GM23338 (cell line): ENCODE measurements around the gene TBC1D9. TPM values are rescaled to one million over a fixed set of nuclear protein-coding genes. Genes with fewer than 3 reads are reported as not detected.

Source experiments
- ATAC-seq: fragments of 200-7000 bp; cut with Tn5 transposase; 3 replicates; pipeline ENCODE4 v1.9.1; 2020
- DNase-seq: peaks from one replicate; pipeline ENCODE4 v3.0.0-alpha.2; 2015; ENCODE audit warnings: low spot score
- H2AFZ ChIP-seq: fragments of 200-600 bp; sonication (generic); 2 replicates; pipeline ENCODE4 v1.8.0; 2016; ENCODE audit warnings: antibody characterized with exemption, mild to moderate bottlenecking, moderate library complexity
- H3F3A ChIP-seq: fragments of 200-600 bp; sonication (generic); replicated peaks from 2 replicates; pipeline ENCODE4 v1.8.0; 2017; ENCODE audit warnings: antibody characterized with exemption, mixed run types, low read depth
- H3K27ac ChIP-seq: fragments of 200-600 bp; sonication (generic); 2 replicates; pipeline ENCODE4 v1.6.1; 2016; ENCODE audit warnings: low read depth
- H3K27me3 ChIP-seq: fragments of 200-600 bp; sonication (generic); 2 replicates; pipeline ENCODE4 v1.8.0; 2016; ENCODE audit warnings: mild to moderate bottlenecking, mixed run types, moderate library complexity; ENCODE audit not compliant: insufficient read depth
- H3K36me3 ChIP-seq: fragments of 200-600 bp; sonication (generic); 2 replicates; pipeline ENCODE4 v1.8.0; 2016; ENCODE audit warnings: mild to moderate bottlenecking; ENCODE audit not compliant: insufficient read depth
- H3K4me1 ChIP-seq: fragments of 200-600 bp; sonication (generic); 2 replicates; pipeline ENCODE4 v1.8.0; 2016; ENCODE audit warnings: mild to moderate bottlenecking, moderate library complexity; ENCODE audit not compliant: insufficient read depth
- H3K4me2 ChIP-seq: fragments of 200-600 bp; sonication (generic); 2 replicates; pipeline ENCODE4 v1.7.1; 2017; ENCODE audit warnings: mixed run types
- H3K4me3 ChIP-seq: fragments of 200-600 bp; sonication (generic); 2 replicates; pipeline ENCODE4 v1.6.1; 2016; ENCODE audit warnings: mixed run types
- H3K79me2 ChIP-seq: fragments of 200-600 bp; sonication (generic); replicated peaks from 2 replicates; pipeline ENCODE4 v1.8.0; 2017; ENCODE audit warnings: mild to moderate bottlenecking; ENCODE audit not compliant: insufficient read depth
- H3K9me2 ChIP-seq: fragments of 200-600 bp; sonication (generic); 2 replicates; pipeline ENCODE4 v1.8.0; 2017; ENCODE audit not compliant: insufficient read depth
- H4K20me1 ChIP-seq: fragments of 200-600 bp; sonication (generic); replicated peaks from 2 replicates; pipeline ENCODE4 v1.8.0; 2017; ENCODE audit warnings: mild to moderate bottlenecking; ENCODE audit not compliant: insufficient read depth
- H3K27ac Mint-ChIP-seq: 2 replicates; pipeline ENCODE4 v1.8.0; 2020; ENCODE audit warnings: inconsistent platforms, mild to moderate bottlenecking, moderate library complexity, mixed read lengths
- H3K27me3 Mint-ChIP-seq: 3 replicates; pipeline ENCODE4 v1.8.0; 2022; ENCODE audit warnings: low read depth, mild to moderate bottlenecking, moderate library complexity, mixed read lengths, inconsistent platforms; ENCODE audit not compliant: insufficient read depth, poor library complexity
- H3K36me3 Mint-ChIP-seq: 3 replicates; pipeline ENCODE4 v1.8.0; 2021; ENCODE audit warnings: low read depth, mild to moderate bottlenecking, inconsistent platforms, moderate library complexity, mixed read lengths
- H3K4me1 Mint-ChIP-seq: 3 replicates; pipeline ENCODE4 v1.8.0; 2020; ENCODE audit warnings: mild to moderate bottlenecking, inconsistent platforms, mixed read lengths
- H3K4me3 Mint-ChIP-seq: 3 replicates; pipeline ENCODE4 v1.8.0; 2021; ENCODE audit warnings: moderate library complexity, mild to moderate bottlenecking, inconsistent platforms, mixed read lengths
- H3K9me3 Mint-ChIP-seq: 3 replicates; pipeline ENCODE4 v1.8.0; 2020; ENCODE audit warnings: moderate library complexity, mild to moderate bottlenecking, inconsistent platforms, mixed read lengths
- CREB1 ChIP-seq: fragments of 250-450 bp; sonication (Bioruptor Pico); IDR thresholded peaks from 2 replicates; pipeline ENCODE4 v1.5.0; 2020; ENCODE audit warnings: low read depth, mild to moderate bottlenecking, moderate library complexity
- EZH2 ChIP-seq: fragments of 200-600 bp; sonication (generic); IDR thresholded peaks from one replicate; pipeline ENCODE4 v1.8.0; 2017; ENCODE audit warnings: antibody characterized with exemption, mild to moderate bottlenecking, low read depth; ENCODE audit not compliant: unreplicated experiment
- EZH2phosphoT487 ChIP-seq: fragments of 200-600 bp; sonication (generic); IDR thresholded peaks from one replicate; pipeline ENCODE4 v1.8.1; 2018; ENCODE audit warnings: antibody characterized with exemption; ENCODE audit not compliant: unreplicated experiment
- JUNB ChIP-seq: IDR thresholded peaks from one replicate; pipeline ENCODE4 v1.6.1; 2016; ENCODE audit warnings: antibody characterized with exemption; ENCODE audit not compliant: unreplicated experiment
- NANOG ChIP-seq: IDR thresholded peaks from 2 replicates; pipeline ENCODE4 v1.6.1; 2016; ENCODE audit warnings: antibody characterized with exemption, borderline replicate concordance
- POLR2AphosphoS5 ChIP-seq: IDR thresholded peaks from 2 replicates; pipeline ENCODE4 v1.6.1; 2016; ENCODE audit warnings: antibody characterized with exemption, low read depth
- ZNF114 ChIP-seq: fragments of 250-450 bp; sonication (Bioruptor Pico); IDR thresholded peaks from 2 replicates; pipeline ENCODE4 v1.5.0; 2020; ENCODE audit warnings: mild to moderate bottlenecking, moderate library complexity
- ZNF331 ChIP-seq: fragments of 250-450 bp; sonication (Bioruptor Pico); IDR thresholded peaks from 2 replicates; pipeline ENCODE4 v1.5.0; 2020; ENCODE audit warnings: low read depth, mild to moderate bottlenecking, moderate library complexity
- ZNF462 ChIP-seq: fragments of 250-450 bp; sonication (Bioruptor Pico); IDR thresholded peaks from 2 replicates; pipeline ENCODE4 v1.5.0; 2020; ENCODE audit warnings: mild to moderate bottlenecking, moderate library complexity
- polyA plus RNA-seq: library from polyadenylated mRNA; unstranded; fragments of >200 nt; fragmentation: Nextera tagmentation; extraction: Ambion mirVana; gene quantifications from 2 replicates; pipeline ENCODE4 v1.2.1, GENCODE V29; 2016
- total RNA-seq: library from RNA; depleted of rRNA; stranded (reverse); fragments of >200 nt; shearing (Covaris generic); gene quantifications from 2 replicates; pipeline ENCODE4 v1.2.3, GENCODE V29; 2014
- TF ChIP-seq, protein P1 (sequence below), 2 experiments: fragments of 200-600 bp in 1 of 2; sonication (generic) in 1 of 2; conservative IDR thresholded peaks; 2 replicates each; pipeline versions ENCODE4 v1.5.1 to v1.6.1; 2016 to 2017; ENCODE audit warnings: antibody characterized with exemption in 2 of 2, low read depth in 2 of 2, mild to moderate bottlenecking in 2 of 2, moderate library complexity in 1 of 2
- TF ChIP-seq, protein P2 (sequence below): IDR thresholded peaks from one replicate; pipeline ENCODE4 v1.6.1; 2018; ENCODE audit warnings: antibody characterized with exemption; ENCODE audit not compliant: unreplicated experiment

The TBC1D9 gene
- total and polyA plus RNA-seq, 2 experiments from 2014 or later = 0.03 to 0.56 TPM

DNA sequence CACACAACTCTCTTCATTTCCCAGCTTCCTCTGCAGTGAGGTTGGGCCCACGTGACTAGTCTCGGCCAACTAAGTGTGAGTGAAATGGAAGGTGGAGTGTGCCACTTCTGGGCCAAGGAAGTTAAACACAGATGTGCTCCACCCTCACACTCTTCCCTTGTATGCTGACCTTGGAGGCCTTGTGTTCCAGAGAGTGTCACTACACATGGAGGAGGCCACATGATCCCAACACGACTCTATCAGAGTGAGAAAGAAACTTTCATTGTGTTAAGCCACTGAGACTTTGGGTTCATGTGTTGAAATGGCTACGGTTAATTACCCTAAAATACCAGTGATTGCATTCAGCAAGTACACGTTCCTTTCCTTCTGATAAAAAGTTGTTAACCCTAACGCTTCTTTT lies 55.1 kb downstream of the TBC1D9 start:
- H3K27me3 Mint-ChIP-seq = peaks cover 3% of the 10 kb centered on the region
- Histone ChIP-seq H3K4me2 (no peak overlapping the region), H3F3A (no peaks in the 10 kb centered on the region), H4K20me1 (no peaks in the 10 kb centered on the region), H3K27me3 (no peaks in the 10 kb centered on the region), H3K4me3 (no peak overlapping the region), H3K4me1 (0 out of 2 replicates have a peak, but pooled peaks cover 4% of the 10 kb centered on the region), H3K27ac (no peak overlapping the region), H3K9me2 (no peaks in the 10 kb centered on the region), H3K79me2 (no peaks in the 10 kb centered on the region), H2AFZ (0 out of 2 replicates have a peak overlapping the region, but pooled peaks have one; percentile 23), H3K36me3 (no peaks in the 10 kb centered on the region)
- TF ChIP-seq JUNB (no peak), ZNF114 (CRISPR knock-in tag) (no peak), NANOG (no peak), EZH2 (no peak), CREB1 (no peak), POLR2AphosphoS5 (no peak), ZNF462 (CRISPR knock-in tag) (no peak), EZH2phosphoT487 (no peak), ZNF331 (no peak)
- TF ChIP-seq, protein P1, sequence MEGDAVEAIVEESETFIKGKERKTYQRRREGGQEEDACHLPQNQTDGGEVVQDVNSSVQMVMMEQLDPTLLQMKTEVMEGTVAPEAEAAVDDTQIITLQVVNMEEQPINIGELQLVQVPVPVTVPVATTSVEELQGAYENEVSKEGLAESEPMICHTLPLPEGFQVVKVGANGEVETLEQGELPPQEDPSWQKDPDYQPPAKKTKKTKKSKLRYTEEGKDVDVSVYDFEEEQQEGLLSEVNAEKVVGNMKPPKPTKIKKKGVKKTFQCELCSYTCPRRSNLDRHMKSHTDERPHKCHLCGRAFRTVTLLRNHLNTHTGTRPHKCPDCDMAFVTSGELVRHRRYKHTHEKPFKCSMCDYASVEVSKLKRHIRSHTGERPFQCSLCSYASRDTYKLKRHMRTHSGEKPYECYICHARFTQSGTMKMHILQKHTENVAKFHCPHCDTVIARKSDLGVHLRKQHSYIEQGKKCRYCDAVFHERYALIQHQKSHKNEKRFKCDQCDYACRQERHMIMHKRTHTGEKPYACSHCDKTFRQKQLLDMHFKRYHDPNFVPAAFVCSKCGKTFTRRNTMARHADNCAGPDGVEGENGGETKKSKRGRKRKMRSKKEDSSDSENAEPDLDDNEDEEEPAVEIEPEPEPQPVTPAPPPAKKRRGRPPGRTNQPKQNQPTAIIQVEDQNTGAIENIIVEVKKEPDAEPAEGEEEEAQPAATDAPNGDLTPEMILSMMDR (conservative IDR thresholded peaks at IDR 0.05; ENCODE audit: low read depth in 2 of 2) = no peak
- TF ChIP-seq, protein P2, sequence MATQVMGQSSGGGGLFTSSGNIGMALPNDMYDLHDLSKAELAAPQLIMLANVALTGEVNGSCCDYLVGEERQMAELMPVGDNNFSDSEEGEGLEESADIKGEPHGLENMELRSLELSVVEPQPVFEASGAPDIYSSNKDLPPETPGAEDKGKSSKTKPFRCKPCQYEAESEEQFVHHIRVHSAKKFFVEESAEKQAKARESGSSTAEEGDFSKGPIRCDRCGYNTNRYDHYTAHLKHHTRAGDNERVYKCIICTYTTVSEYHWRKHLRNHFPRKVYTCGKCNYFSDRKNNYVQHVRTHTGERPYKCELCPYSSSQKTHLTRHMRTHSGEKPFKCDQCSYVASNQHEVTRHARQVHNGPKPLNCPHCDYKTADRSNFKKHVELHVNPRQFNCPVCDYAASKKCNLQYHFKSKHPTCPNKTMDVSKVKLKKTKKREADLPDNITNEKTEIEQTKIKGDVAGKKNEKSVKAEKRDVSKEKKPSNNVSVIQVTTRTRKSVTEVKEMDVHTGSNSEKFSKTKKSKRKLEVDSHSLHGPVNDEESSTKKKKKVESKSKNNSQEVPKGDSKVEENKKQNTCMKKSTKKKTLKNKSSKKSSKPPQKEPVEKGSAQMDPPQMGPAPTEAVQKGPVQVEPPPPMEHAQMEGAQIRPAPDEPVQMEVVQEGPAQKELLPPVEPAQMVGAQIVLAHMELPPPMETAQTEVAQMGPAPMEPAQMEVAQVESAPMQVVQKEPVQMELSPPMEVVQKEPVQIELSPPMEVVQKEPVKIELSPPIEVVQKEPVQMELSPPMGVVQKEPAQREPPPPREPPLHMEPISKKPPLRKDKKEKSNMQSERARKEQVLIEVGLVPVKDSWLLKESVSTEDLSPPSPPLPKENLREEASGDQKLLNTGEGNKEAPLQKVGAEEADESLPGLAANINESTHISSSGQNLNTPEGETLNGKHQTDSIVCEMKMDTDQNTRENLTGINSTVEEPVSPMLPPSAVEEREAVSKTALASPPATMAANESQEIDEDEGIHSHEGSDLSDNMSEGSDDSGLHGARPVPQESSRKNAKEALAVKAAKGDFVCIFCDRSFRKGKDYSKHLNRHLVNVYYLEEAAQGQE = no peak
- H3K27ac Mint-ChIP-seq = no peak overlapping the region
- peaks cover 17% of the 10 kb centered on the region for H3K4me1 Mint-ChIP-seq
- H3K4me3 Mint-ChIP-seq = no peak overlapping the region
- H3K36me3 Mint-ChIP-seq = no peaks in the 10 kb centered on the region
- no peaks in the 10 kb centered on the region for H3K9me3 Mint-ChIP-seq
- no peak for DNase-seq
- no peak for ATAC-seq
